Ishikawa (cell line): ENCODE results near the gene ARAP1.

Source experiments
- CEBPB ChIP-seq: IDR thresholded peaks from 2 replicates; pipeline ENCODE4 v1.6.1; 2012
- RAD21 ChIP-seq: IDR thresholded peaks from 2 replicates; pipeline ENCODE4 v1.6.1; 2012; ENCODE audit warnings: low read depth
- REST ChIP-seq: IDR thresholded peaks from 2 replicates; pipeline ENCODE4 v1.6.1; 2012; ENCODE audit warnings: low read depth, mild to moderate bottlenecking
- TAF1 ChIP-seq: IDR thresholded peaks from 2 replicates; pipeline ENCODE4 v1.6.1; 2012; ENCODE audit warnings: low read depth, mild to moderate bottlenecking

- TF ChIP-seq RAD21 (no peak), TAF1 (no peak), CEBPB (no peak), REST (no peak)
These were observed 66.4 kb downstream of the ARAP1 start for GRCh38 chr11:72685560-72686480.
